BJ (cell line): ENCODE measurements around the gene GRK3. TPM values are rescaled to one million over a fixed set of nuclear protein-coding genes. Genes with fewer than 3 reads are reported as not detected.

Source experiments
- CTCF ChIA-PET: fragments of 350-600 bp; formaldehyde crosslinking; extraction: SDS; loops from one replicate; lab custom pipeline; 2021; ENCODE audit warnings: antibody characterized with exemption, inconsistent platforms; lab: Yijun Ruan, JAX
- POLR2A ChIA-PET: fragments of 300-600 bp; sonication (Branson Sonifier 250); formaldehyde crosslinking; extraction: SDS; loops from one replicate; lab custom pipeline; 2021; ENCODE audit warnings: antibody characterized with exemption; lab: Charles Lee
- DNase-seq: peaks from one replicate; pipeline ENCODE4 v3.0.0-alpha.2; 2011; ENCODE audit warnings: low read depth
- H3K27me3 ChIP-seq: 2 replicates; pipeline ENCODE4 v1.6.0; 2011; ENCODE audit warnings: low read length; ENCODE audit not compliant: control insufficient read depth, insufficient read depth
- H3K36me3 ChIP-seq: 2 replicates; pipeline ENCODE4 v1.5.1; 2011; ENCODE audit warnings: low read length; ENCODE audit not compliant: control insufficient read depth, insufficient read depth
- H3K4me3 ChIP-seq: 2 replicates; pipeline ENCODE4 v1.5.1; 2011; ENCODE audit warnings: low read depth, mild to moderate bottlenecking, control low read depth, low read length
- polyA plus RNA-seq: library from polyadenylated mRNA; depleted of rRNA; stranded (reverse); fragments of >200 nt; gene quantifications from 2 replicates; pipeline ENCODE4 v1.2.3, GENCODE V29; 2011
- TF ChIP-seq, protein P1 (sequence below): IDR thresholded peaks from 2 replicates; pipeline ENCODE4 v1.5.1; 2011; ENCODE audit warnings: low read depth, mild to moderate bottlenecking, control low read depth, inconsistent platforms, low read length, moderate library complexity; ENCODE audit not compliant: insufficient read depth

GRK3 gene
- polyA plus RNA-seq, 1 experiment = 0.72 TPM

DNA sequence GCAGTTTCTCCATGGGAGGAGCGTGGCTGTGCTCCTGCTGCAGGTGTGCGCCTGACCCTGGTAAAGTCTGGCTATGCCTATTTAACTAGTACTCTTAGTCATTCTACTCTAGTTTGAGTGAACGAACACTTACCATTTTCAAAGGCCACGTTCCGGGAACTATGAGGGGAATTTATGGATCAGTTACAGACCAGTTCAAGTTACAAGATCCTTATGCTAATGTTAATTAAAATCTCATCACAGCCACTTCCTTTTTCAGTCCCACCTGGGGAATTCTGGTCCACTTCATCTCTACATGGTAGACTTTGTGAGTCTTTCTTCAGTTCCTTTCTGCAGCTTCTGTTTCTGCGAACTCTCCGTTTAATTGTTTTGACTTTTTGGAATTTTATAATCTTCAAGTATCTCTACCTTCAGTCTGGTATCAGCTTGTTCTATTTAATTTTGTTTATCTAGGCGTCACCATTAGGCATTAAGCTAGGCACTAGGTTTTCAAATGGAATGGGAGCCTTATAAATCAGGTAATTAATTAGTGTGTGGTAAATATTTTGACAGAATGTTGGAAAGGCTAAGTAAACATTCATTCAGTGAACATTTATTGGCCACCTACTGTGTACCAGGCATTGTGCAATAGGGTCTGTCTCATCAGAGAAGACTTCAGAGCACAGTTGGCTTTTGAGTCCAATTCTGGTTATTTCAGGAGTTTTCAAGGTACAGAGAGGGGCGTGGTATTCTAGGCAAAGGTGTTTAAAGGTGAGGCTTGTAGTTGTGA is 78.9 kb downstream of the GRK3 start:
- no peak for DNase-seq
- Histone ChIP-seq H3K36me3 (no peaks in the 10 kb centered on the region), H3K27me3 (no peaks in the 10 kb centered on the region), H3K4me3 (no peak overlapping the region)
- TF ChIP-seq, protein P1, sequence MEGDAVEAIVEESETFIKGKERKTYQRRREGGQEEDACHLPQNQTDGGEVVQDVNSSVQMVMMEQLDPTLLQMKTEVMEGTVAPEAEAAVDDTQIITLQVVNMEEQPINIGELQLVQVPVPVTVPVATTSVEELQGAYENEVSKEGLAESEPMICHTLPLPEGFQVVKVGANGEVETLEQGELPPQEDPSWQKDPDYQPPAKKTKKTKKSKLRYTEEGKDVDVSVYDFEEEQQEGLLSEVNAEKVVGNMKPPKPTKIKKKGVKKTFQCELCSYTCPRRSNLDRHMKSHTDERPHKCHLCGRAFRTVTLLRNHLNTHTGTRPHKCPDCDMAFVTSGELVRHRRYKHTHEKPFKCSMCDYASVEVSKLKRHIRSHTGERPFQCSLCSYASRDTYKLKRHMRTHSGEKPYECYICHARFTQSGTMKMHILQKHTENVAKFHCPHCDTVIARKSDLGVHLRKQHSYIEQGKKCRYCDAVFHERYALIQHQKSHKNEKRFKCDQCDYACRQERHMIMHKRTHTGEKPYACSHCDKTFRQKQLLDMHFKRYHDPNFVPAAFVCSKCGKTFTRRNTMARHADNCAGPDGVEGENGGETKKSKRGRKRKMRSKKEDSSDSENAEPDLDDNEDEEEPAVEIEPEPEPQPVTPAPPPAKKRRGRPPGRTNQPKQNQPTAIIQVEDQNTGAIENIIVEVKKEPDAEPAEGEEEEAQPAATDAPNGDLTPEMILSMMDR = no peak
- POLR2A ChIA-PET = no interaction called here
- CTCF ChIA-PET = no interaction called here

DNA sequence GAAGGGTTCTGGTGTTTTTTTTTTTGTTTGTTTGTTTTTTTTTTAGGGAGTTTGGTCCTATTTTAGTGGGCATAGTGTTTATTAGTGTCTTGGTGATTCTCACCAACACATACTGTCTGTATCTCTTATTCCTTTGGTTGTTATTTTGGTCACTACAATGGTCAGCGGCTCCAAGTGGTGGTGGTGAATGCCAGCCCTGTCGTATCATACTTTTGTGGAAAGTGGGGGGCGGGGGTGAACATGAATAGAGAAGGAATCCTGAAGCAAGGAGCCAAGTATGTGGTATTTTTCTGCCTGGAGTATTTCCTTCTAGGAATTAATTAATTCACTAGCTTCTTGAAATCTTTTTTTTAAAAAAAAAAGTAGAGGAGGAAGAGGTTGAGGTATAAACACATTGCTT is 79.6 kb downstream of the GRK3 start:
- CTCF ChIA-PET = no interaction called here
- H3K27me3 ChIP-seq = no peaks in the 10 kb centered on the region
- no peaks in the 10 kb centered on the region for H3K36me3 ChIP-seq
- POLR2A ChIA-PET = no interaction called here
- TF ChIP-seq, protein P1 = no peak
- no peak for DNase-seq
- no peak overlapping the region for H3K4me3 ChIP-seq

DNA sequence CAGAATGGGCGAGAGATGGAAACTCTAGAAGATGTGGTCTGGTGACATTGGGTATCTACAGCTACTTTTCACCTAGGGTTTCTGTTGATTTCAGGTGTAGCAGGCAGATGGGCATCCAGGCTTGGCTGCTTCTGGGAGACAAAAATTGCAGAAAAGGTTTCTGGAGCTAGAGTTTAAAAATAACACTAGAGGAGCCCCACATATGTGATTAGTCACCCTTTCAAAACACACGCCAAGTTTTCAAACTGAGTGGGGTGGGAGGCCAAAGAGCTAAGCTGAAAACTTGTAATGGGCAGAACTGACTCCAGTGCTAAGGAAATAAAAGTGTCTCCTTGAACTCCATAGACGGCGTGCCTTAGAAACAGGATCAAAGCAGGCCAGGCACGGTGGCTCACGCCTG is 80.8 kb downstream of the GRK3 start:
- H3K36me3 ChIP-seq = no peaks in the 10 kb centered on the region
- no peak for DNase-seq
- H3K27me3 ChIP-seq = no peaks in the 10 kb centered on the region
- POLR2A ChIA-PET = no interaction called here
- no peak overlapping the region for H3K4me3 ChIP-seq
- CTCF ChIA-PET = interaction anchor here (0.7 kb wide), 1 partner anchor 27 kb away, joined by 3 read pairs; no protein-coding TSS in a partner anchor
- TF ChIP-seq, protein P1 = no peak

DNA sequence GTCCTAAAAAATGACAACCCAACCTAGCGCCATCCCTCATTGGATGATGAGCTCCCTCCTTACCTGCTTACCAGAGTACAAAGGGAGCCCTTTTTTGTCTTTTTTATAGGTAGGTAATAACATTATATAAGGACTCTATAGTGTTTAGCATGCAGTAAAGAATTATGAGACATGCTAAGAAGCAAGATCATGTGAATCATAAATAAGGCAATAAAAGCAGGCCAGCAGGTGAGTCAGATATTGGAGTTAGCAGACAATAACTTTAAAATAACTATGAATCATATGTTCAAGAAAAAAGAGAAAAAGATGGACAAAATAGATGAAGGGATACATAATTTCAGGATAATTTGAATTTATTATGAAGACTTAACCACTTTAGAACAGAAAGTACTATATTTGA is 81.5 kb downstream of the GRK3 start:
- CTCF ChIA-PET = no interaction called here
- DNase-seq = no peak
- POLR2A ChIA-PET = no interaction called here

DNA sequence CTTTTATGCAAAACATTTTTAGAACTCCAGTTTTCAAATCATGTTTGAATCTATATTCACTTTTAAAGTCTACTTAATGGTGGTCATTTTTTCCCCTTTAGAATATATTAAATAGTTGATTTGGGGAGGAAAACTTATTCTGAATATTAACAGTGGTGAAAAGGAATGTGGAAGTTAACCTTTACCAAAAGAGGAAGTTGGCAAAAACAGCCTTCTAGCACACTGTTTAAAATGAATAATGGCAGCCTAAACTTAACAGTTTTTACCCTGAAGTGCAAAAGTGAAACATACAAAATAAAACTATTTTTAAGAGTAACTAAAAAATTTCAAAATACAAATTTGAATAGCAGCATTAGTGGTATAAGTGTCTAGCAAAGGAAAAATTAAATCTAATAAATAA is 86.4 kb downstream of the GRK3 start:
- CTCF ChIA-PET = no interaction called here
- TF ChIP-seq, protein P1 = no peak
- Histone ChIP-seq H3K36me3 (no peaks in the 10 kb centered on the region), H3K27me3 (no peaks in the 10 kb centered on the region), H3K4me3 (no peak overlapping the region)
- POLR2A ChIA-PET = no interaction called here
- no peak for DNase-seq

More for the DNA sequence above, 81.5 kb downstream of the GRK3 start:
- no peaks in the 10 kb centered on the region for H3K27me3 ChIP-seq
- TF ChIP-seq, protein P1 = no peak
- no peaks in the 10 kb centered on the region for H3K36me3 ChIP-seq
- H3K4me3 ChIP-seq = no peak overlapping the region
